GM18511 (cell line): ENCODE data around the gene PTPN21.

Experiments used
- ATAC-seq: cut with Tn5 transposase; IDR thresholded peaks from one replicate; pipeline ENCODE4 v1.9.1; 2021; ENCODE audit warnings: mild to moderate bottlenecking, moderate library complexity; ENCODE audit not compliant: unreplicated experiment

The PTPN21 gene

GRCh38 chr14:88473791-88474190 is 81.0 kb downstream of the PTPN21 start:
- no peak for ATAC-seq

- ATAC-seq: no peak
These were observed 84.0 kb downstream of the PTPN21 start for GRCh38 chr14:88470542-88471440.

DNA sequence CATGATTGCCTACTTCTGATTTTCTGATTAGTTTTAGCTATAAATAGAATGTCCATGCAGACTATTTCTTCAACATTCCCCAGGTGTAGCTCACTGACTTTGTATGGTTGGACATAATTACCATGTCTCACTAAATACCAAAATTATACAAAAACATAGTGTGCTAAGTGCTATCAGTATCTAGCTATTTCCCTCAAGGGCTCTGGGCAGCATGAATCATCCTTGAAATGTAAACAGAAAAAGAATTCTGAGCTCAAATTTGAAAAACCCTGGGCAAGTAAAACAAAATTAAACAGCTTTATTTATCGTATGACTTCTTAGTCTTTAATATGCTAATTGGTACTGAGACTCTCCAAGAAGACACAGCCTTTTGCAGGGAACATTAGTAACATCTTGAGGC is 86.4 kb downstream of the PTPN21 start:
- no peak for ATAC-seq

DNA sequence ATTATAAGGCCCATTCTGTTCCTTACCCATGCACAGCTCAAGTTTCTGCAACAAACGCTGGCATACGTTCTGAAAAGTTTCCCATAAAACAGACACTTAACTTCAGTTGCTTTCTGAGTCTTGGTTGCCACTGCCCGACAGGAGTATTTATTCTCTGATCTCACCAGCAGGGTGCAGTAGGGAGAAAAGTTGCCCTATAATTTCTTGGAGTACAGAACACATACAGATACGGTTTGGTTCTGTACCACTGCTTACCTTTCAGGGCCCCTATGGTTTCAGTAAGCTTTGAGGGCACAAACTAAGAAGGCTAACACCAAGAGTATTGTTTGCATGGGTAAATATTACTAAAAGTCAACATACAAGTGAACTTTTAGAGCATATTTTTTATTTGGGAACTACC is 91.5 kb downstream of the PTPN21 start:
- ATAC-seq: no peak

DNA sequence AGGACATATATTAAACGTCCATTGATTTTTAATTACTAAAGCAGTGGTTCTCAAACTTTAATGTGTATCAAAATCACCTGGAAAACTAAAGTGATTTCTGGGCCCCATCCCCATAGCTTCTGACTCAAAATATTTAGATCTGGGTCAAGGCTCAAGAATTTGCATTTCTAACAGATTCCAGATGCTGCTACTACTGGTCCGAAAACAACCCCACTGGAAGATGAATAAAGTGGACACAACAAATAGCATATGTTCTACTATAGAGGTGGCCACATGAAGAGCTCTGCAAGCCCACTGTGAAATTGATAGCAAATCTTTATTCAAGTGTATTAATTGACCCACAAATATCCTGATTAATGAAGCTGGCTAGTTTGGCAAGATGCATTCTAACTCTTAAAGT is 99.9 kb downstream of the PTPN21 start:
- ATAC-seq: no peak

- ATAC-seq: no peak
These were observed 102.6 kb downstream of the PTPN21 start for GRCh38 chr14:88452231-88452630.

DNA sequence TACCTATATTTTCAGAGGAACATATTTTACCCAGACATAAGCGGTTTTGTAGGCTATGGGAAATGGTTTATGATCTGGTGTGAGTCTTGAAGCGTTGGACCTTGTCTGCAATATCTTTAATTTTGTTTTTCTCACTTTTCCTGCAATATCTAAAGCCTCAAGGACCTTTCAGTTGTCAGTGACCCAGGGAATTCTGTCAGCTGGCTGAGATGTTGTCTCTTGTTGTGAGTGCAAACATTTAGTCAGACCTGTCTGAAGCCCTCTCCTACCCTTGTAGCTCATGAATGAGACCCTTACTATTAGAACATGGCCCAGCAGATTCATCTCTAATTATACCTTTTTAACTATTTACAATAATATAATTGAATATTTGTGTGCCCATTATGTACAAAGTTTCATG is 115.7 kb downstream of the PTPN21 start:
- ATAC-seq: no peak

DNA sequence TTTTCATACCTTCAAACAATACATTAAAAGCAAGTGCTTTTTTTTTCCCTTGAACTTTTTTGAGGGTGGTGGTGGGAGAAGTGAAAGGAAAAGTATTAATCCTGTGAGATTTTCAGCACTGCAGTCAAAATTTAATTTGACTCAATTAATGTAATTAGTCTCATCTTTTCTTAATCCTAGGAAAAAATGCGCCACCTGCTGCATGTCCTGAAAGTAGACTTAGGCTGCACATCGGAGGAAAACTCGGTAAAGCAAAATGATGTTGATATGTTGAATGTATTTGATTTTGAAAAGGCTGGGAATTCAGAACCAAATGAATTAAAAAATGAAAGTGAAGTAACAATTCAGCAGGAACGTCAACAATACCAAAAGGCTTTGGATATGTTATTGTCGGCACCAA is 117.1 kb downstream of the PTPN21 start:
- ATAC-seq: no peak

DNA sequence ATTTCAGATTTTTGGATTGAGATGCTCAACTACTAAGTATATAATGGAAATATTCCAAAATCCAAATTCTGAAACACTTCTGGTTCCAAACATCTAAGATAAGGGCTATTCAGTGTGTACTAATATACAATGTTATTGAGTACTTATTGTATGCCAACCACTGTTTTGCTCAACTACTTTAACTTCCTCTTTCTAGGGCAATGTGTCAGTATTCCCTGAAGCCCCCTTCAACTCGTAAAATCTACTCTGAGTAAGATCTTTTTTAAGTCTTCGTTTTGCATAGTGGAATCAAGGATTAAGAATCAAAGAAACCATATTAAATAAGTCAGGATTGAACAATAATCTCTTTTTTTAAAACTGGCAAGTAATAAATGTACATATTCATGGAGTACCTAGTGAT is 123.8 kb downstream of the PTPN21 start:
- ATAC-seq: no peak

GRCh38 chr14:88426271-88426670 is 128.5 kb downstream of the PTPN21 start:
- no peak for ATAC-seq

GRCh38 chr14:88424573-88424972 is 130.2 kb downstream of the PTPN21 start:
- ATAC-seq: no peak

DNA sequence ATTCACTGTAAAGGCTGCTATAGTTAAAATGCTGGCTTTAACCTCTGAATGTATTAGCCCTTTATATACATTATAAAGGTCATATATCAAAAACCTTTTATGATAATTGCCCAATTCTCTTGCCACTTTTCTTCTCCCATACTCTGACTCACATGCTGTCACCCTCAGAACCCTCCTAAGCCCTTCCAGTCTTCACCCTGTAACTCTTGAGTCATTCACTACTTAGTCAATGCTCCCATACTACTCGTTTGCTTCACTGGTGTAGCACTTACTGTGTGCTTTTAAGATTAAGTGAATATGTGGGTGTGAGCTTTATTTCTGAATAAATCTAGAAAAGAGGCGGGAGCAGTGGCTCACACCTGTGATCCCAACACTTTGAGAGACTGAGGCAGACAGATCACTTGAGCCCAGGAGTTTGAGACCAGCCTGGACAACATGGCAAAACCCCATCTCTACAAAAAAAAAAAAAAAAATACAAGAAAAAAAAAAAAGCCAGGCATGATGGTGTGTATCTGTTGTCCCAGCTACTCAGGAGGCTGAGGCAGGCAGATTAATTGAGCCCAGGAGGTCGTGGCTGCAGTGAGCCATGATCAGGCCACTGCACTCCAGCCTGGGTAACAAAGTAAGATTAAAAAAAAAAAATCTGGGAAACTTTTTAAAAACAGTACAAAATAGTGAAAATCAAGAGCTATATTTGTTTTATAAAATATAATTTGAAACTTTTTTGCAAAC is 131.7 kb downstream of the PTPN21 start:
- no peak for ATAC-seq

DNA sequence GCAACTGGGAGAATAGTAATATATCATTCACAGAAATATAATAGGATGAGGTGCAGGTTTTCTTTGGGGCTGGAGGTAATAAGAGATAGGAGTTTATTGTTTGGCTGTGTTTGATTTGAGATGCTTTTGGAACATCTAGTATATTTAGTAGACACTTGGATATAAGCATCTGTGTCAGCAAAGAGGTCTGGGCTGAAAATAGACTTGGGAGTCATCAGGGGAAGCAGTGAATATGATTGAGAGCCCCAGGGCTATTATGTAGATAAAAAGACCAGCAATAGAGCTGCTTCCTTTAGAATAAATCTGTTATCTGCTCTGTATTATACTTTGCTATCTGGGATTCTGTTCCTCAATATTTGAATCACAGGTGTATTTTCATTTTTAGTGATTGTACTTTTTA is 132.8 kb downstream of the PTPN21 start:
- ATAC-seq: no peak

- no peak for ATAC-seq
These were observed 133.5 kb downstream of the PTPN21 start for GRCh38 chr14:88421286-88421685.

DNA sequence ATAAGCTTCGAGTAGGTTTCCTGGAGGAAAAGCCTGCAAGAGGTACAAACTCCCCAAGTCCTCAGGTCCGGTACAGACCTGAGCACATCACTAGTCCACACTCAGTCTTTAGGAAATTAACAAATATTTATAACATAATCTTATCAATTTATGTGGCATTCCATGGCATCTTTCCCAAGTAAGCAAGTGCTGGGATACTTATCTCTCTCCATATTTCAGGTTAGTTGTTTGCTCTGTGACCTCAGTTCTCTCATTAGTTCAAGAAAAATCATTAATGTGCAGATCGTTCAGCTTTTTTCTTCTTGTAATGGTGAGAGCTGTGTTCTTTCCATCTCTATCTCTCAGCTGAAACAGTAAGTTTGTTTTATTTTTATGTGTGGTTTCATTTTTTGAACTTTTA is 134.6 kb downstream of the PTPN21 start:
- no peak for ATAC-seq

DNA sequence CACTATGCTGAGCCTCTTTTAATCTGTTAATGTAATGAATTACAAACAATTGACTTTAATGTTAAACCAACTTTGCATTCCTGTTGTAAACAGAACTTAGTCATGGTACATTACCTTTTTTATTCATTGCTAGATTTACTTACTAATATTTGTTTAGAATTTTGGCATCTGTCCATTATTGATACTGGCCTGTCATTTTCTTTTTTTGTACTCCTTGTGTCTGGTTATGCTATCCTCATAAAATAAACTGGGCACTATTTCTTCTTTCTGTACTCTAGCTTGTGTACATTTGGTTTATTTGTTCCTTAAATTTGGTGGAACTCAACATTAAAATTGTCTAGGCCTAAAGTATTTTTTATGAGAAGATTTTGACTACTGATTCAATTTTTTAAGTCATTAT is 137.2 kb downstream of the PTPN21 start:
- ATAC-seq: no peak
